H1 (cell line): ENCODE data around the gene MGME1.

Source experiments
- CTCF ChIP-seq, 3 experiments: IDR thresholded peaks; 1 replicate in 2 of 3; 2 replicates in 1 of 3; pipeline versions ENCODE4 v1.5.1 to v1.6.1; 2011; ENCODE audit warnings: low read length in 3 of 3, mild to moderate bottlenecking in 3 of 3, inconsistent platforms in 2 of 3, low read depth in 1 of 3, moderate library complexity in 1 of 3; ENCODE audit not compliant: insufficient read depth in 1 of 3; ENCODE audit errors: control extremely low read depth in 1 of 3
- EGR1 ChIP-seq: IDR thresholded peaks from 2 replicates; pipeline ENCODE4 v1.6.1; 2011; ENCODE audit warnings: low read depth, low read length, borderline replicate concordance
- EP300 ChIP-seq, 2 experiments: IDR thresholded peaks; 1 replicate in 1 of 2; 2 replicates in 1 of 2; pipeline ENCODE4 v1.6.1; 2011 to 2012; ENCODE audit warnings: low read depth in 2 of 2, low read length in 2 of 2, mild to moderate bottlenecking in 2 of 2, borderline replicate concordance in 1 of 2, inconsistent platforms in 1 of 2, moderate library complexity in 1 of 2
- EZH2 ChIP-seq: fragments of 200-600 bp; sonication (generic); IDR thresholded peaks from 2 replicates; pipeline ENCODE4 v1.7.1; 2012; ENCODE audit warnings: low read depth, mild to moderate bottlenecking, moderate library complexity, low read length, inconsistent platforms; ENCODE audit not compliant: severe bottlenecking
- JUND ChIP-seq: IDR thresholded peaks from 2 replicates; pipeline ENCODE4 v1.6.1; 2011; ENCODE audit warnings: mild to moderate bottlenecking, improper control_type of control experiment, low read length
- KDM4A ChIP-seq: IDR thresholded peaks from one replicate; pipeline ENCODE4 v1.7.1; 2012; ENCODE audit warnings: low read depth, mild to moderate bottlenecking, moderate library complexity, low read length, inconsistent platforms; ENCODE audit not compliant: severe bottlenecking
- NRF1 ChIP-seq: IDR thresholded peaks from 2 replicates; pipeline ENCODE4 v1.6.1; 2011; ENCODE audit warnings: mild to moderate bottlenecking, low read depth, low read length, improper control_type of control experiment
- POLR2A ChIP-seq, 2 experiments: IDR thresholded peaks; 1 replicate in 1 of 2; 2 replicates in 1 of 2; pipeline ENCODE4 v1.6.1; 2011; ENCODE audit warnings: low read depth in 2 of 2, low read length in 2 of 2, mild to moderate bottlenecking in 2 of 2; ENCODE audit errors: control extremely low read depth in 1 of 2
- POLR2AphosphoS5 ChIP-seq: IDR thresholded peaks from 2 replicates; pipeline ENCODE4 v1.6.1; 2011; ENCODE audit warnings: low read depth, low read length
- SUZ12 ChIP-seq: fragments of 200-600 bp; sonication (generic); IDR thresholded peaks from 2 replicates; pipeline ENCODE4 v1.6.1; 2012; ENCODE audit warnings: mild to moderate bottlenecking, inconsistent platforms, low read length, moderate library complexity, mixed read lengths
- ZNF274 ChIP-seq: IDR thresholded peaks from 2 replicates; pipeline ENCODE4 v1.7.0; 2012; ENCODE audit warnings: low read length, borderline replicate concordance; ENCODE audit errors: extremely low read depth

- TF ChIP-seq POLR2A (IDR thresholded peaks at IDR 0.05; ENCODE audit: control extremely low read depth in 1 of 2, low read depth in 2 of 2, low read length in 2 of 2) = no peak
- TF ChIP-seq POLR2AphosphoS5 = no peak
- TF ChIP-seq ZNF274 = no peak
- TF ChIP-seq EZH2 = no peak
- no peak for TF ChIP-seq EGR1
- no peak for TF ChIP-seq CTCF (IDR thresholded peaks at IDR 0.05; ENCODE audit: control extremely low read depth in 1 of 3, insufficient read depth in 1 of 3, low read depth in 1 of 3, low read length in 3 of 3)
- no peak for TF ChIP-seq EP300 (IDR thresholded peaks at IDR 0.05; ENCODE audit: borderline replicate concordance in 1 of 2, low read depth in 2 of 2, low read length in 2 of 2)
- TF ChIP-seq KDM4A = no peak
- TF ChIP-seq JUND = no peak
- TF ChIP-seq SUZ12 = no peak
- TF ChIP-seq NRF1 = no peak
These were observed 48.0 kb downstream of the MGME1 start for GRCh38 chr20:18016772-18017171.
